HG03045 (cell line): ENCODE results near the gene SMURF1.

Experiments
- ATAC-seq: cut with Tn5 transposase; IDR thresholded peaks from one replicate; pipeline ENCODE4 v1.9.1; 2021; ENCODE audit warnings: mild to moderate bottlenecking, moderate library complexity; ENCODE audit not compliant: unreplicated experiment

The SMURF1 gene

GRCh38 chr7:98993024-98993897 is 150.6 kb downstream of the SMURF1 start:
- no peak for ATAC-seq

- ATAC-seq = no peak
Measured at GRCh38 chr7:98992076-98992475, 151.8 kb downstream of the SMURF1 start.

- no peak for ATAC-seq
Measured at GRCh38 chr7:98991141-98991540, 152.8 kb downstream of the SMURF1 start.

GRCh38 chr7:98990356-98990755 is 153.6 kb downstream of the SMURF1 start:
- no peak for ATAC-seq

- ATAC-seq = no peak
Measured at GRCh38 chr7:98988641-98989040, 155.3 kb downstream of the SMURF1 start.

- ATAC-seq = no peak
Measured at GRCh38 chr7:98985945-98986344, 158.0 kb downstream of the SMURF1 start.

GRCh38 chr7:98985406-98985805 is 158.5 kb downstream of the SMURF1 start:
- no peak for ATAC-seq

GRCh38 chr7:98984126-98984525 is 159.8 kb downstream of the SMURF1 start:
- ATAC-seq = no peak

GRCh38 chr7:98982686-98983085 is 161.2 kb downstream of the SMURF1 start:
- no peak for ATAC-seq

GRCh38 chr7:98981701-98982100 is 162.2 kb downstream of the SMURF1 start:
- ATAC-seq = no peak

GRCh38 chr7:98978672-98979071 is 165.2 kb downstream of the SMURF1 start:
- ATAC-seq = no peak
